Sigmoid colon (tissue), 7 donors: ENCODE results near the gene NRTN. TPM values are rescaled to one million over a fixed set of nuclear protein-coding genes. Genes with fewer than 3 reads are reported as not detected.

Experiments used
- DNase-seq: peaks from one replicate; pipeline ENCODE4 v3.0.0-alpha.2; 2019
- H3K27ac ChIP-seq, 4 donors: fragments of 200-600 bp; sonication (generic); one replicate each; pipeline ENCODE4 v1.5.1; 2016 to 2019; ENCODE audit warnings: mild to moderate bottlenecking in 1 of 4
- H3K27me3 ChIP-seq, 3 donors: fragments of 200-600 bp; sonication (generic); one replicate each; pipeline ENCODE4 v1.5.1; 2019; ENCODE audit warnings: mild to moderate bottlenecking in 1 of 3
- H3K36me3 ChIP-seq, 4 donors: fragments of 200-600 bp; sonication (generic); one replicate each; pipeline ENCODE4 v1.5.1; 2016 to 2019
- H3K4me1 ChIP-seq, 4 donors: fragments of 200-600 bp; sonication (generic); one replicate each; pipeline ENCODE4 v1.5.1; 2017 to 2019
- H3K4me3 ChIP-seq, 4 donors: fragments of 200-600 bp; sonication (generic); one replicate each; pipeline ENCODE4 v1.5.1; 2017 to 2019; ENCODE audit warnings: mild to moderate bottlenecking in 2 of 4, moderate library complexity in 1 of 4
- H3K9me3 ChIP-seq, 4 donors: fragments of 200-600 bp in 3 of 4; sonication (generic) in 3 of 4; one replicate each; pipeline versions ENCODE4 v1.5.1 to v1.6.1; 2013 to 2019
- CTCF ChIP-seq, 4 experiments: fragments of 450-650 bp in 3 of 4; fragments of 200-600 bp in 1 of 4; IDR thresholded peaks; one replicate each; pipeline ENCODE4 v1.5.1; 2016 to 2019; ENCODE audit warnings: antibody characterized with exemption in 4 of 4, mild to moderate bottlenecking in 3 of 4, moderate library complexity in 2 of 4
- EP300 ChIP-seq, 4 donors: sonication (generic); formaldehyde crosslinking; IDR thresholded peaks; one replicate each; pipeline ENCODE4 v1.6.1; 2017; ENCODE audit warnings: antibody characterized with exemption in 4 of 4
- POLR2A ChIP-seq, 2 donors: fragments of 450-650 bp; IDR thresholded peaks; one replicate each; pipeline ENCODE4 v1.6.1; 2016; ENCODE audit warnings: antibody characterized with exemption in 2 of 2, mild to moderate bottlenecking in 2 of 2, moderate library complexity in 2 of 2
- POLR2AphosphoS5 ChIP-seq, 4 donors: sonication (generic); formaldehyde crosslinking; IDR thresholded peaks; one replicate each; pipeline ENCODE4 v1.6.1; 2017; ENCODE audit warnings: antibody characterized with exemption in 4 of 4
- WGBS, 2 donors: extraction: QIAGEN DNeasy Blood & Tissue Kit; methylation state at CpG; one replicate each; pipeline ENCODE4 v1.1.7; 2013; 5-methylcytosine and 5-hydroxymethylcytosine counted together
- intact Hi-C: fragments of 100-400 bp; cut with DNase I; formaldehyde crosslinking; loops from one replicate; pipeline ENCODE4 v1.15.1; 2023
- polyA plus RNA-seq, 3 donors: library from polyadenylated mRNA; stranded (reverse); fragments of 200-250 nt; gene quantifications; one replicate each; pipeline ENCODE4 v1.2.3, GENCODE V29; 2013
- total RNA-seq, 4 donors: library from RNA; depleted of rRNA; stranded (reverse); fragments of >200 nt; gene quantifications; one replicate each; pipeline ENCODE4 v1.1.0, GENCODE V29; 2016
- donor health status: healthy with polysubstance abuse.
- donor health status: Bipolar disorder and iron deficiency.
- donor health status: healthy.

The NRTN gene
- total and polyA plus RNA-seq, 7 donors = 1.7 to 12.2 (median 6.6) TPM; not detected in 2

- Histone ChIP-seq H3K27ac (peak overlapping the region in 2 of 4 donors; percentile 5 to 18), H3K4me1 (peaks cover 0 to 27% (median 25%) of the 10 kb centered on the region in 4 donors), H3K4me3 (no peak overlapping the region), H3K36me3 (no peaks in the 10 kb centered on the region), H3K27me3 (no peaks in the 10 kb centered on the region), H3K9me3 (no peaks in the 10 kb centered on the region)
- no peak for DNase-seq
- 25 to 51% methylated on average over 30 of the region's 30 CpGs for WGBS, 2 donors
- TF ChIP-seq EP300 (IDR thresholded peaks at IDR 0.05) (no peak), POLR2A (IDR thresholded peaks at IDR 0.05) (no peak), POLR2AphosphoS5 (IDR thresholded peaks at IDR 0.05) (no peak), CTCF (IDR thresholded peaks at IDR 0.05) (no peak)
- intact Hi-C loops = no loop called here
Measured at GRCh38 chr19:5822181-5822844, 17.4 kb downstream of the NRTN start.

DNA sequence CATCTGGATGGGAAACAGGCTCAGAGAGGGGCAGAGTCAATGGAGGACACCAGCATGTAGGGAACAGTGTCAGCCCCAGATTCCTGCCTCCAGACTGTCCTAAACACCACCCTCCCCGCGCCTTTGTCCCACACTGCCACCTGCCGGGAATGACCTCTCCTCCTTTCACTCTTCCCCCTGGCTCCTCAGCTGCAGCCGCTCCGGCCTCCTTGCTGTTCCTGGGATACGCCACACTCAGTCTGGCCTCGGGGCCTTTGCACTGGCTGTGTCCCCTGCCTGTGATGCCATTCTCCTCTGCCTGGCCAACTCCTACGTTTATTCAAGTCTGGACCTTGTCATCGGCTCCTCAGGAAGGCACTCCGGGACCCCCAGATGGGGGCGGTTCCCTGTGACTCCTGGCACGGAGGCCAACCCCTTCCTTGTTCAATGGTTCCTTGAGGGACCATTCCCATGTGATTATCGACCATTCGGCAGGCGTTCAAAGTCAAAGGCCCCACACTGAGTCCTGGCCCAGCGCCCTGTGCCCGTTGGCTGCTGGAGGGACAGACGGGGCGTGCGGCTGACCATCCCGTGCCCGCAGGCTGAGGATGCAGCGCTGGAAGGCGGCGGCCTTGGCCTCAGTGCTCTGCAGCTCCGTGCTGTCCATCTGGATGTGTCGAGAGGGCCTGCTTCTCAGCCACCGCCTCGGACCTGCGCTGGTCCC lies 18.9 kb downstream of the NRTN start:
- TF ChIP-seq POLR2A (IDR thresholded peaks at IDR 0.05) (no peak), POLR2AphosphoS5 (IDR thresholded peaks at IDR 0.05) (no peak), EP300 (IDR thresholded peaks at IDR 0.05) (no peak), CTCF (IDR thresholded peaks at IDR 0.05) (no peak)
- Histone ChIP-seq H3K36me3 (no peaks in the 10 kb centered on the region), H3K9me3 (no peaks in the 10 kb centered on the region), H3K4me1 (peaks cover 0 to 37% (median 34%) of the 10 kb centered on the region in 4 donors), H3K27me3 (no peaks in the 10 kb centered on the region), H3K4me3 (no peak overlapping the region), H3K27ac (no peak overlapping the region)
- intact Hi-C loops = no loop called here
- no peak for DNase-seq
- WGBS, 2 donors = 79 to 90% methylated on average over 30 of the region's 30 CpGs

- Histone ChIP-seq H3K4me1 (peaks cover 0 to 47% (median 44%) of the 10 kb centered on the region in 4 donors), H3K4me3 (no peak overlapping the region), H3K27ac (no peak overlapping the region), H3K9me3 (no peaks in the 10 kb centered on the region), H3K27me3 (peaks cover 0 to 5% (median 0%) of the 10 kb centered on the region in 3 donors), H3K36me3 (no peaks in the 10 kb centered on the region)
- no peak for DNase-seq
- intact Hi-C loops = loop anchor here (1.0 kb wide), 1 partner anchor 18 kb away; no protein-coding TSS in a partner anchor
- TF ChIP-seq EP300 (IDR thresholded peaks at IDR 0.05) (no peak), POLR2AphosphoS5 (IDR thresholded peaks at IDR 0.05) (no peak), CTCF (IDR thresholded peaks at IDR 0.05) (no peak)
- WGBS, 2 donors = 91 to 94% methylated on average over 10 of the region's 10 CpGs
Measured at GRCh38 chr19:5824751-5825150, 19.9 kb downstream of the NRTN start.

- 88 to 95% methylated on average over 21 of the region's 21 CpGs for WGBS, 2 donors
- intact Hi-C loops = loop anchor here (1.0 kb wide), 1 partner anchor 19 kb away; no protein-coding TSS in a partner anchor
- H3K36me3 ChIP-seq = no peaks in the 10 kb centered on the region
- DNase-seq = no peak
- TF ChIP-seq POLR2A (IDR thresholded peaks at IDR 0.05) (no peak), CTCF (IDR thresholded peaks at IDR 0.05) (no peak), POLR2AphosphoS5 (IDR thresholded peaks at IDR 0.05) (no peak), EP300 (IDR thresholded peaks at IDR 0.05) (no peak)
- H3K27me3 ChIP-seq = peaks cover 0 to 5% (median 0%) of the 10 kb centered on the region in 3 donors
- H3K9me3 ChIP-seq = no peaks in the 10 kb centered on the region
- no peak overlapping the region for H3K27ac ChIP-seq
- H3K4me1 ChIP-seq = peaks cover 0 to 49% (median 46%) of the 10 kb centered on the region in 4 donors
- H3K4me3 ChIP-seq = no peak overlapping the region
Measured at GRCh38 chr19:5825178-5825577, 20.3 kb downstream of the NRTN start.
